HL-60 (cell line): ENCODE data around the gene ZNF618.

Experiments
- DNase-seq, 2 experiments: peaks; one replicate each; pipeline ENCODE4 v3.0.0-alpha.2; 2010 to 2020; ENCODE audit warnings: low read depth in 1 of 2, low spot score in 1 of 2
- H3K27ac ChIP-seq: fragments of 250-450 bp; sonication (Bioruptor Pico); replicated peaks from 2 replicates; pipeline ENCODE4 v1.5.1; 2020; ENCODE audit warnings: mild to moderate bottlenecking, moderate library complexity
- H3K27me3 ChIP-seq: fragments of 250-450 bp; sonication (Bioruptor Pico); 2 replicates; pipeline ENCODE4 v1.5.1; 2021; ENCODE audit warnings: mild to moderate bottlenecking, moderate library complexity; ENCODE audit not compliant: insufficient read depth, poor library complexity, severe bottlenecking
- H3K4me3 ChIP-seq: replicated peaks from 2 replicates; pipeline ENCODE4 v1.5.1; 2011; ENCODE audit warnings: mild to moderate bottlenecking, control low read depth, low read length; ENCODE audit not compliant: insufficient read depth
- GABPA ChIP-seq: IDR thresholded peaks from 2 replicates; pipeline ENCODE4 v1.6.1; 2012; ENCODE audit warnings: low read depth
- POLR2AphosphoS5 ChIP-seq: IDR thresholded peaks from 2 replicates; pipeline ENCODE4 v1.6.1; 2012; ENCODE audit warnings: low read depth
- SPI1 ChIP-seq: IDR thresholded peaks from 2 replicates; pipeline ENCODE4 v1.6.1; 2012; ENCODE audit warnings: low read depth, mild to moderate bottlenecking, borderline replicate concordance
- TF ChIP-seq, protein P1 (sequence below): IDR thresholded peaks from one replicate; pipeline ENCODE4 v1.5.1; 2011; ENCODE audit warnings: low read length, control low read depth, inconsistent platforms; ENCODE audit not compliant: insufficient read depth
- TF ChIP-seq, protein P2 (sequence below): IDR thresholded peaks from 2 replicates; pipeline ENCODE4 v1.6.1; 2012; ENCODE audit warnings: low read depth; ENCODE audit not compliant: insufficient replicate concordance

ZNF618 gene

DNA sequence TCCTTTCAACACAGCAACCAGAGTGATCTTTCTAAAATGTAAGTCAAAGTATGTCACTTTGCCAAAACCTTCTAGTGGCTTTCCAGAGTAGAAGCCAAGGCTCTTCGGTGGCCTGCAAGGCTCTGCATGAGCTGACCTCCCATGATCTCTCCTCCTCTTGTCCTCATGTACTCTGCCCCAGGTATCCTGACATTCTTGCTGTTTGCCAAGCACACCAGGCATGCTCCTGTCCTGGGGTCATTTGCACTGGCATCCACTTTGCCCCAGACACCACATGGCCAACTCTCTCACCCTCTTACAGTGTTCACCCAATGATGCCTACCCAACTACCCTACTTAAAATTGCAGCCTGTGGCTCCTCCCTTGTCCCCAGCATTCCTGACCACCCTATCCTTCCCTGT is 86.3 kb downstream of the ZNF618 start:
- Histone ChIP-seq H3K27me3 (no peaks in the 10 kb centered on the region), H3K27ac (no peak overlapping the region), H3K4me3 (no peak overlapping the region)
- TF ChIP-seq, protein P1, sequence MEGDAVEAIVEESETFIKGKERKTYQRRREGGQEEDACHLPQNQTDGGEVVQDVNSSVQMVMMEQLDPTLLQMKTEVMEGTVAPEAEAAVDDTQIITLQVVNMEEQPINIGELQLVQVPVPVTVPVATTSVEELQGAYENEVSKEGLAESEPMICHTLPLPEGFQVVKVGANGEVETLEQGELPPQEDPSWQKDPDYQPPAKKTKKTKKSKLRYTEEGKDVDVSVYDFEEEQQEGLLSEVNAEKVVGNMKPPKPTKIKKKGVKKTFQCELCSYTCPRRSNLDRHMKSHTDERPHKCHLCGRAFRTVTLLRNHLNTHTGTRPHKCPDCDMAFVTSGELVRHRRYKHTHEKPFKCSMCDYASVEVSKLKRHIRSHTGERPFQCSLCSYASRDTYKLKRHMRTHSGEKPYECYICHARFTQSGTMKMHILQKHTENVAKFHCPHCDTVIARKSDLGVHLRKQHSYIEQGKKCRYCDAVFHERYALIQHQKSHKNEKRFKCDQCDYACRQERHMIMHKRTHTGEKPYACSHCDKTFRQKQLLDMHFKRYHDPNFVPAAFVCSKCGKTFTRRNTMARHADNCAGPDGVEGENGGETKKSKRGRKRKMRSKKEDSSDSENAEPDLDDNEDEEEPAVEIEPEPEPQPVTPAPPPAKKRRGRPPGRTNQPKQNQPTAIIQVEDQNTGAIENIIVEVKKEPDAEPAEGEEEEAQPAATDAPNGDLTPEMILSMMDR, result no peak
- TF ChIP-seq, protein P2, sequence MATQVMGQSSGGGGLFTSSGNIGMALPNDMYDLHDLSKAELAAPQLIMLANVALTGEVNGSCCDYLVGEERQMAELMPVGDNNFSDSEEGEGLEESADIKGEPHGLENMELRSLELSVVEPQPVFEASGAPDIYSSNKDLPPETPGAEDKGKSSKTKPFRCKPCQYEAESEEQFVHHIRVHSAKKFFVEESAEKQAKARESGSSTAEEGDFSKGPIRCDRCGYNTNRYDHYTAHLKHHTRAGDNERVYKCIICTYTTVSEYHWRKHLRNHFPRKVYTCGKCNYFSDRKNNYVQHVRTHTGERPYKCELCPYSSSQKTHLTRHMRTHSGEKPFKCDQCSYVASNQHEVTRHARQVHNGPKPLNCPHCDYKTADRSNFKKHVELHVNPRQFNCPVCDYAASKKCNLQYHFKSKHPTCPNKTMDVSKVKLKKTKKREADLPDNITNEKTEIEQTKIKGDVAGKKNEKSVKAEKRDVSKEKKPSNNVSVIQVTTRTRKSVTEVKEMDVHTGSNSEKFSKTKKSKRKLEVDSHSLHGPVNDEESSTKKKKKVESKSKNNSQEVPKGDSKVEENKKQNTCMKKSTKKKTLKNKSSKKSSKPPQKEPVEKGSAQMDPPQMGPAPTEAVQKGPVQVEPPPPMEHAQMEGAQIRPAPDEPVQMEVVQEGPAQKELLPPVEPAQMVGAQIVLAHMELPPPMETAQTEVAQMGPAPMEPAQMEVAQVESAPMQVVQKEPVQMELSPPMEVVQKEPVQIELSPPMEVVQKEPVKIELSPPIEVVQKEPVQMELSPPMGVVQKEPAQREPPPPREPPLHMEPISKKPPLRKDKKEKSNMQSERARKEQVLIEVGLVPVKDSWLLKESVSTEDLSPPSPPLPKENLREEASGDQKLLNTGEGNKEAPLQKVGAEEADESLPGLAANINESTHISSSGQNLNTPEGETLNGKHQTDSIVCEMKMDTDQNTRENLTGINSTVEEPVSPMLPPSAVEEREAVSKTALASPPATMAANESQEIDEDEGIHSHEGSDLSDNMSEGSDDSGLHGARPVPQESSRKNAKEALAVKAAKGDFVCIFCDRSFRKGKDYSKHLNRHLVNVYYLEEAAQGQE, result no peak
- no peak for TF ChIP-seq POLR2AphosphoS5
- TF ChIP-seq SPI1, result no peak
- TF ChIP-seq GABPA, result no peak
- DNase-seq, result no peak

DNA sequence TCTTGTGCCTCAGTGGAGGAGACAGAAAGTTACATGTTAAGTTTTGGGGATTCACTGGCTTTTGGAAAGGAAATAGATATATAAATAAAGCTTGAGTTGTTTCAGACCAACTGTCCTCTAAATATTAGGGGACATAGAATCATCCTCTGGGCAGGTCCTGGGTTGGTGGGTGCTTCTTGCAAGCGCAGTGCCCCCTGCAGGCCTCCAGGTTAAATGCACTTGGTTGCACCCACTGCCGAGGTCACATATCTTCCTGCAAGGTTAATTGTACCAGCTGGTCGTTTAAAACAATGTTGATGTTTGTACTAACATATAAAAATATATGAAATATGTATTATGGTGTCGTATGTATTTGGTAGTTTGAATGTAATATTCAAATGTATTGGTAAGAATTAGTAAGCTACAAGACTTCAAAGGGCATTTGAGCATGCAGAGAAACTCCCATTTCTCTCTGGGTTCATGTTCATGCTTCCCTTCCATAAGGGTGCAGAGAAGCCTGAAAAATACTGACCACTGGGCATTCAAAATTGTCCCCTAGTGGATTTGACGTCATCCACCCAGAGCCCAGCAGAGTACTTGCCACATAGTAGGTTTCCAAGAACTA is 87.0 kb downstream of the ZNF618 start:
- no peak overlapping the region for H3K4me3 ChIP-seq
- H3K27me3 ChIP-seq, result no peaks in the 10 kb centered on the region
- H3K27ac ChIP-seq, result no peak overlapping the region
- peak; percentile 38 to 39 for DNase-seq
- TF ChIP-seq, protein P1, result peak; percentile 41
- TF ChIP-seq GABPA, result no peak

DNA sequence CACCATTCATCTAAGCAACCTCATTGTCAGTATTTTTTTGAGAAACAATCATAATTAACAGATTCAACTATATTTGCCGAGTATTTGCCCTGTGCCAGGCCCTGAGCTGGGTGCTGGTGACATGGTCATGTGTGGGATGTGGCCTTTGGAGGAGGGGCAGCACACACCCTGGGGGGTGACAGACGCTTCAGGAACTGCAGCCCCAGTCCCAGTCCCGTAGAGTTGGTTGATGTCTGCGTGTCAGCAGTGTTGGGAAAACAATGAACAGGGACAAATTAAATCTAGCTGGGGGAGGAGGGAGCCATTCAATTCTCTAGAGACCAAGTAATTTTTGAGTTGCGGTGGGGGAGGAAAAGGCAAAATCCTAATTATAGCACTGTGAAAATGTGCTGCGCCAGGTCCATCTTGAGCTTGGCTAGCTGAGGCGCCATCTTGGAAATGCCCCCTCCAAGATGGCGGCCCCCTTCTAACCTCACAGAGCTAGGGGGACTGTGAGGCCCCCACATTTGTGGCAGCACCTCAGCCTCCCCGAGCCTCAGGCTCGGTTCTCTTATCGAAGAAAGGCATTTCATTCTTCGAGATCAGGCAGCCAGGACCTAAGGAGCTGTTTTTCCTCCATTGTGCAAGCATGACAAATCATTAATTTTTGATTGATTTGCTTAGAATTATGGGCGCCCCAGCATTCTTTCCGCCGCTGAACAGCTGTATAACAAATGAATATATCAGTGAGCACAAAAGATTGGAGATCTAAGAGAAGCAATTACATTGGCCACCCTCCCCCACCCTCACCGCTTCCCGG is 87.8 kb downstream of the ZNF618 start:
- Histone ChIP-seq H3K4me3 (no peak overlapping the region), H3K27me3 (no peaks in the 10 kb centered on the region), H3K27ac (no peak overlapping the region)
- TF ChIP-seq SPI1 (no peak), GABPA (no peak), POLR2AphosphoS5 (no peak)
- TF ChIP-seq, protein P1, result no peak
- TF ChIP-seq, protein P2, result no peak
- DNase-seq, result no peak
